Ishikawa (cell line): ENCODE results near the gene SPTAN1.

Experiments
- CEBPB ChIP-seq: IDR thresholded peaks from 2 replicates; pipeline ENCODE4 v1.6.1; 2012
- EGR1 ChIP-seq: IDR thresholded peaks from 2 replicates; pipeline ENCODE4 v1.6.1; 2012
- EP300 ChIP-seq: IDR thresholded peaks from 2 replicates; pipeline ENCODE4 v1.6.1; 2012; ENCODE audit warnings: borderline replicate concordance
- MAX ChIP-seq: IDR thresholded peaks from 2 replicates; pipeline ENCODE4 v1.6.1; 2012
- NFIC ChIP-seq: IDR thresholded peaks from 2 replicates; pipeline ENCODE4 v1.6.1; 2012
- RAD21 ChIP-seq: IDR thresholded peaks from 2 replicates; pipeline ENCODE4 v1.6.1; 2012; ENCODE audit warnings: low read depth
- TAF1 ChIP-seq: IDR thresholded peaks from 2 replicates; pipeline ENCODE4 v1.6.1; 2012; ENCODE audit warnings: low read depth, mild to moderate bottlenecking

- TF ChIP-seq TAF1 (no peak), CEBPB (no peak), EP300 (no peak), RAD21 (no peak), EGR1 (no peak), MAX (no peak), NFIC (no peak)
Measured at GRCh38 chr9:128556276-128556675, 3.9 kb downstream of the SPTAN1 start.
